Stimulated activated CD4-positive, alpha-beta T cell treated with anti-CD3 and anti-CD28 coated beads, Interleukin-12 subunit alpha, Interleukin-12 subunit beta, amount 100 ng/mL, for 4 hours (primary cell): ENCODE results near the gene PKIG.
"Not testable (repeated sequence)": the region's sequence is repeated elsewhere in the genome, so short reads cannot be mapped to it uniquely, and the experiment has no call there.

Experiments used
- DNase-seq: peaks from one replicate; pipeline ENCODE4 v3.0.0-alpha.2; 2020

Gene PKIG

DNA sequence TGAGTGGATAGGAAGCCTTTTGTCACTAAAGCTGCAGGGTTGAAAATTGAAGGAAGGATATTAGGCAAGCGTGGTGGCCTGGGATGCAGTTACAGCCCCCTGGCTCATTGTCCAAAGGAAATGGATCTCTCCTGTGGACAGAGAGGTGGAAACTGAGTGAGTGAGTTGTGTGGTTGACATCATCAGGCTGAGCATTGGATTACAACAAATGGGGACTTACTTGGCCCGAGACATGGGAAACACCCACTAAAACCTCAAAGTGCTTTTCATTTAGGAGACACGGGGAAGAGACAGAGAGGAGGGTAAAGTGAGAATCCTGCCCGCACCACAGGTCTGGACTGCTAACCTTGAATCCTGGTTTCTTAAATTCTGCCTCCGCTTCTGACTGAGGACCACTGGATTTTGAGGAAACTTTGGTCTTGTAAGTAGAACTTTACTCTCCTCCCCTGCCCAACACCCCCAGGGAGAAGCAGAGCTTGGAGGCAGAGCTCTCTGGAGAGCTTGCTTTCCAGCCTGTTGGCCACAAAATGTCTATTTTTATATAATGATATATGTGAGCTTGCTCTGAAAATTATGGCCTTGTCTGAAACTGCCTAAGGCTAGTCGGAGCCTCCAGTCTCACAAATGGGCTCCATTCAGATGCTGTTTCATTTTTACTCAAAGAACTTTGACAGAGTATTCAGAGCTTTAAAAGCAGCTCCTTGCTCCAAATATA lies at the start of gene PKIG:
Gene PKIG, plus strand, starts transcription at position 269 of the 715 bp plus-strand sequence. CDS start 31,978 bp downstream, outside the sequence.
- no peak for DNase-seq

DNA sequence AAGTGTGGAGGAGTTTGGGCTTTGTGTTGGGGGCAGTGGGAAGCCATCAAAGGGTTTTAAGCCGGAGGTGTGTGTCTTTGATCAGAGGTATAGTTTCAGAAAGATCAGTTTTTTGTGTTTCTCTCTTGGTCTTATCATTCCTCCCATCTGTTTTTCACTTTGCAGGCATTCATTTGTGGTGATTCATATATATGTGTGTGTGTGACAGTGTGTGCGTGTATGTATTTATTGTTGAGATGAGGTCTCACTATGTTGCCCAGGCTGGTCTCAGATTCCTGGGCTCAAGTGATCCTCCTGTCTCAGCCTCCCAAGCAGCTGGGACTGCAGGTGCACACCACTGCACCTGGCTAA lies 49.4 kb upstream of the PKIG start:
- DNase-seq: no peak

DNA sequence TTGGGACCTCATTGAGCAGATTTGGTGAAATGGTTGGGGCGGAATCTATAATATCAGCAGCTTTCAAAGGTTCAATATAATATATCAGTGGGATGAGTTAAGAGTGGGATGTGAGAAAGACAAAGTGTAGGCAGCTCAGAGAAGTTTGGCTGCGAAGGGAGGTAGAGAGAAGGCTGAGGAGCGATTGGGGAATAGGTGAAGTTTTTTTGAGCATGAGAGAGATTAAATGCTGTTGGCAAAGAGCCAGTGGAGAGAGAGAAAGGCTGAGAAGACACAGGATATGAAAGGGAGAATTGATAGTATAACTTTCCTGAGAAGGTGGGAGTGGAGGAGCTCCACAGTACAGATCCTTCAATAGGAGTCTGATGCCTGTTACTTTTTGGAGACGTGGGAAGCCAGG lies 48.5 kb upstream of the PKIG start:
- no peak for DNase-seq

DNA sequence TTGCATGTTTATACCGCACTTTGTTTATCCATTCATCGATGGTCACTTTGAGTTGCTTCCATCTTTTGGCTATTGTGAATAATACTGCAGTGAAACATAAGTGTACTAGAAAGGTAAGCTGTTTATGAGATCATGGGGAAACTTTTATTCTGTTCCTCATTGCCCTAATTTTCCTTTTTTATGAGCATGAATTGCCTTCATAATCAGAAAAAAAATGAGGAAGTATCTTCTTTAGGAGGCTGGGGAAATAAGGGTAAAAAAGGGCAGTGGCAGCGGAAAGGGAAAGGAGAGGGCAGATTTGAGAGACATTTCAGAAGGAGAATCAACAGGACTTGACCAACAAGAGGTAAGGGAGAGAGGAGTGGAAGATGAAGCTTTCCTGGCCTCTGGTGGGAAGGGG lies 46.2 kb upstream of the PKIG start:
- no peak for DNase-seq

DNA sequence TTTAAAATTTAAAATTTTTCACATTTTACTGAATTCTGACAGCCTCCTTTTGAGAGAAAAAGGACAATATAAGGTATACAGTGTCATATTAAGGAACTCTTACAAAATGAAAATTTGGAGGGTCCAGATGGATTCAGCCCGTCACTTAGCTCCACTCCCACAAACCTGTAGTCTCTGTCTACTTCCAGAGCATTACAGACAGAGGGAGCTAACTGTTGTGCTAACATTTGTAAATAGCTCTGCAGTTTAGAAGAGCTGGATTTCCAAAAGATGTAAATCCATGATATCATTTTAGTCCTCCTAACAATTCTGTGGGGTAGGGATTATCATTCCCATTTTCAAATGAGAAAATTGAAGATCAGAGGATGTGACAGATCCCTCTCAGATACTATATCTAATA lies 44.4 kb upstream of the PKIG start:
- no peak for DNase-seq

DNA sequence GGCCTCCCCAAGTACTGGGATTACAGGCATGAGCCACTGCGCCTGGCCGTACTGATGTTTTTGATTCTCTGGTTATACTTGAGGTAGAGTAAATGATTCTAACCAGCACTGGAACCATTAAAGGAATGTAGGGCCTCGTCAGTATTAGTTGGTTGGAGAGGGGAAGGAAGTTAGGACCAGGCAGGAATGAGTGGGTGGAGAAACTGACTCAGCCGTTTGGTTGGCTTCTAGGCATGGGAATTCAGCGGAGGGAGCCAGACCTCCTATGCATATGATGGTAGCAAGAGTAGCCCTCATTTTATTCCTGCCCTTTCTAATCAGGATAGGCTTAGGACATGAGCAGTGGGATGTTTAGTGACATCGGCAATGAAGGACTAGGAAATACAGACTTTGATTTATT lies 41.5 kb upstream of the PKIG start:
- DNase-seq: no peak

DNA sequence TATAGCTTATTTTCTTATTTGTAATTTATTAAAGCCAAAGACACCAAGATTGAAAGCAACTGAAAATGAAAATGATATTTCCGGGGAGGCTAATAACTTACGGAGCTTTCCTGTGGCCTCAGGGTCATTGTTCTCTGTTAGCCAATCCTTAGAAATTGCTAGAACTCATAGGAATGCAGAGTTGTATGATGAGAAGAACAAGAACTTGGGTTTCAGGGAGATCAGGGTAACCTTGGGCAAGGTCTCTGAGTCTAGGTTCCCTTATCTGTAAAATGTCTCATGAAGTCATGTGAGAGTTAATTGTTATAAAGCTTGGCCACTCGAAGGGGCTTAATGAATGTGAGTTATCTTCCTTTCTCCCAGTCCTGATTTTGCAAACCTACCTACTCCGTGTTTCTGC lies 40.4 kb upstream of the PKIG start:
- DNase-seq: no peak

DNA sequence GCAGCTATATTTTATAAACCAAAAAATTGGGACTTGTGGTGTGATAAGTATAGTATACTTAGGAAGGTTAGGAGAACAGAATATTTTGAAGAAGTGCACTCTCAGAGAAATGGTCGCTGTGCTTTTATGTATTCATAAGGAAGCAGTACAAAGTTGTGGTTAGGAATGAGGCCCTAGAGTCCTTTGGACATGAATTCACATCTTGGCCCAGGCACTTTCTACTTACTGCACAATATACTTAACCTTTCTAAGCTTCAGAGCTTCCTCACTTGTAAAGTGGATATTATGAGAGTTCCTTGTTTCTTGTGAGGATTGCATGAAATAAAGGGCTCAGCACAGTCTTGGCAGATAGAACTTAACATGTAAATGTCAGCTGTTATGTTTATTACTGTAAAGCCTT lies 39.5 kb upstream of the PKIG start:
- DNase-seq: no peak

DNA sequence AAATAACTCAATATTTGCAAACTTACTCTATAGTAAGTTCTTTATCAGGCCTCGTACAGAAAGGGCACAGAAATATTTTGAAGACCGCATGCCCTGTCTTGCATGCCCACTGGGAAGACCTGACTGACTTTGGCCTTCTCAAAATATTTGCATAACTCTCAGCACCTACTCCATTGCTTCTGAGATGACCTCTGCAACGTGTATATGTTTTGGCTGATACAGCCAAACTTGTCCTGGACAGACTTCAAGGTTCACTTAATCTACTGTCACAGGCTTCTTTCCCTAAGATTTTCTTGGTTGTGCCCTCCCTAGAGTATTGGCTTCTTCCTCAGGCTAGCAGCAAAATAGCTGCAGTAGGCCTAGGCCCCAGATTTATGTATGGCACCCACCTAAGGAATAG lies 39.0 kb upstream of the PKIG start:
- DNase-seq: no peak

DNA sequence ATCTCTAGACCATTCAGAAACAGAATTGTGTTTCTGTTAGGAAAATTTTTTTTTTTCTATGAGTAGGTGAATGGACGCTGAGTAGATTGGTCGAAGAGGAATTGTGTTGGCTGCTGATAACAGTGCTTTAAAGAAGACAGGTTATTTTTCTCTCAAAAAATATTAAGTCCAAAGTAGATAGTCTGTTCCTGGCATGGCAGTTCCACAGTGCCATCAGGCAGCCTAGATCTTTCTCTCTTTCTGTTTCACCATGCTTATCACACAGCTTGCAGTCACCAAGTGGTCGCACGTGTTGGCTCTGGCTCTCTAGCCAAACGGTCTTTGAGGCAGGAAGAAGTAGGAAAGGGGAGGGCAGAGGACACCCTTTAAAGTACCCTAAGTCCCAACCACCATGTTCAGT lies 38.1 kb upstream of the PKIG start:
- DNase-seq: no peak

DNA sequence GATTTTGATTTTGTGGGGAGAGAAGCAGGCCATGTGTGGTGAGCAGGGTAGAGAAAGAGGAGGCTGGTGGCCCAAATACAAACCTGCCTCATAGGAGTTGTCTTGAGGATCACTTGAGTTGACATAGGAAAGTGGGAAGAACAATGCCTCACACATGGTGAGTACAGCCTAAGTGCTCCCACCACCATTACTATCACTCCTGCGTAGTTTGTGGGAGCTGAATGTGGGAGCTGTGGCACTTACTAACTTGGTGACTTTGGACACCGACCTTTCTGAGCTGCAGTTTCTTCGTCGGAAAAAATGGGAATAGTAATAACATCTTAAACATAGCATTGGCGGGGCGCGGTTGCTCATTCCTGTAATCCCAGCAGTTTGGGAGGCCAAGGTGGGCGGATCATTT lies 35.0 kb upstream of the PKIG start:
- DNase-seq: no peak

DNA sequence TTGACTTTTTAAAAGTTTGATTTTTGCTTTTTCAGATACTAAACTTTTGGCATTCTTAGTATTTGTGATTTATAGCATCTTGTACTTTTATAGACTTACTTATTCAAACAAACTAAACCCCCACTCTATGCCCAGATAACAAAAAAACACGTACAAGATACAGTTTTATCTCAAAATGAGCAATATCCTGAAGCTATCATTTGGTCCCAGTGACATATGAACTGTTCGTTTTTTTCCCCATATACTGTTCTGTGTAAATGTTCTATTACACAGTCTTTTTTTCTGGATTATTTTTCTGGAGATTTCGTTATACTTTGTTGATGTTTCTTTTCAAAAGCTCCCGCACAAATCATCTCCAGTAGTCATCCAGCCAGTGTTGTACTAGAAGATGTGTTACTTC lies 33.3 kb upstream of the PKIG start:
- no peak for DNase-seq

DNA sequence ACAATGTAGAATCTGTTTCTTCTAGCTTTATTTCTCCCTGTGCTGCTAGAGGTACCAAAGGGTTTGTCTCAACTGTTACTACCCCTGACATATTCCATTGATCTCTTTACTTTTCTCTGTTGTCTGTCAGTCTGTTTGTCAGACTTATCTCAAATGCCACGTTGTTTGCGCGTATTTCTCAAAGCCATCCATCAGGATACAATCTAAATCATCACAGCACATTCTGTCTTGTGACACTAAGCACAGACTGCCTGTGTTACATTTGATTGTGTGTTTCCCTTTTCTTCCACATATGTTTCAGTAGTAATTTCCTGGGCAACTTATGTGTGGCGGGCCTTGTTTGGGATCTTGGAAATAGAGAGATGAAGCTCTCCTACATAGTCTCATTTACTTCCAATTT lies 30.3 kb upstream of the PKIG start:
- no peak for DNase-seq

DNA sequence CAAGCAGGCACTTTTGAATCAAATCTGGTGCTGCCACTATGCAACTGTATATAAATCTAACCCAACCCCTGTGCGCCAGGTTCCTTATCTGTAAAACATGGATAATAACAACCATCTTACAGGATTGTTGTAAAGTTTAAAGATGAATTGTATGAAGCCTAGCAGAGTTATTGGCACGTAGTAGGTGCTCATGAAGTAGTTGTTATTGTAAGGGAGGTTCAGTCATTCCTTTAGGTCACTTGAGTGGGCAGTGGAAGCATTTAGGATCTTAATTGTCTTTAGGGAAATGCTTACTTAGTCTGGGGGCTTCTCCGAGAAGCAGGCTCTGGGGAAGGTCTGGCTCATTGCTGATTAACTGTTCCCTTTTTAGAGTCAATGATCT lies 29.8 kb upstream of the PKIG start:
- DNase-seq: no peak

DNA sequence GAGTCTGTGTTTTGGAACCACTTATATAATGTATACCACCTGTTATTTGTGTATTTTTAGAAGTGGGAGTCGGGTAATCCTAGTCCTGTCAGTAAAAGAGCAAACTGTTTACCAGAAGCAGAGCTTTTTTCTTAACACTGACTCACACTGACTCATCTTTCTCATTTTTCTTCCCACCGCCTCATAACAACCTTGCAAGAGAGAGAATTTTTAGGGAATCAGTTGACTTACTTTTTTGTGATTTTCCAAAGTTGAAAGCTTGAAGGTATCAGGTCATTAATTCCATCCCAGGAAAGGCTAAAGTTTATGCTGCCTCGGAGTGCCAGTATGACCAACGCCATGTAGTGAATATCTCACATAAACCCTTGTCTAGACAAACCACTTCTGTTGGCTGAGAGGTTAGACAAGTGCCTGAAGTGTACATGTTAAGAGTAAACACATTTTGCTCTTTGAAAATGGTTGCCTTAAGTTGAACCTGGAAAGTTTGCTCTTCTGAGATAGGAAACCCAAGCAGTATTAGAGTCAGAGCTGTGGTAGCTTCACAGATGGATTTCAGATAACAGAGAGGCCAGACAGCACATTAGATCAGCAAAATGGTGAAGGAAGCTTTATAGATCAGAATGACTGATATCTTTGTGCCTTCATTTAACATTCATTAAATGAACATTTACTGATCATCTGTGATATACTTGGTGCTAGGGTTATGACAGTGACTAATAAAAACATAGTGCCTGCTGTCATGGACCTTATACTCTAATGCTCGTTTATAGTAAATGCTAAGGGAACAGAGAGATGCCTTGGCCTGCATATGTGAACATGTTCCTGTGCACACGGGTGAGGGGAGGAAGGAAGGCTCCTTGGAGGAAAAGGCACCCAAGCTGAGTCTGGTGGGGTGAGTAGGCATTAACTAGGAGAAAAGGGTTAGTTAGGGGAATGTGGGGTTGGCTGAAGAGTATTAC lies 29.1 kb upstream of the PKIG start:
- no peak for DNase-seq

DNA sequence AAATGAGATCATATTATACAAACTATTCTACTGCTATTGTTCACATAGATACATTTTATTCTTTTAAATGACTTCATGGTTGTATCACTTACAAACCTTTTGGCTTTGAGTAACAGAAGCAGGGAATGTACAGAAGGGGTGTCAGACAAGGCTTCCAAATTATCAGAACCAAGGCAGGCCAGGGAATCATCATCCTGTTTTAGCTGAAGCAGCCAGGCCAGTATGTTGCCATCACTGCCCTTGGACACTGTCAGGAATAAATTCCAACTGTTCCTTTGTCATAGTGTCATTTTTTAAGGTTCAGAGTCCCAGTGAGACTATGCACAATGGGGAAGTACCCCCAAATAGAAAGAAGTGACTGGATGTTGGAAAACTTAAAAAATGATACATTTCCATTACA lies 23.1 kb upstream of the PKIG start:
- DNase-seq: no peak

DNA sequence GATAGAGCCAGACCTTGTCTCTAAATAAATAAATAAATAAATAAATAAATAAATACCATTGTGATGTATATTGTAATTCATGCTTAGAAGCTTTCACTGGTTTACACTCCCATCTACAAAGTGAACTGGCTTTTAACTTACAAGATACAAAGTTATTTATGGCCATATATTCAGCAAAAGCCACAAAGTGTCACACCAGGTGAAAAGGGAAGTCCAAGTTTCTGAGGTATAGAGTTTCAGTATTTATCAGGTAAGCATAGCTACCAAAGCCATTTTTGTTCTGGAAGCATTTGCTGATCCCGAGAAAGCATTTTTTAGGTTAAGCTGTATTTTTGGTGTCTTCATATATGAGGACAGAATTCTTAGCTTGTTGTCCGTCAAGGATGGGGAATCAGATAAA lies 22.1 kb upstream of the PKIG start:
- DNase-seq: no peak

DNA sequence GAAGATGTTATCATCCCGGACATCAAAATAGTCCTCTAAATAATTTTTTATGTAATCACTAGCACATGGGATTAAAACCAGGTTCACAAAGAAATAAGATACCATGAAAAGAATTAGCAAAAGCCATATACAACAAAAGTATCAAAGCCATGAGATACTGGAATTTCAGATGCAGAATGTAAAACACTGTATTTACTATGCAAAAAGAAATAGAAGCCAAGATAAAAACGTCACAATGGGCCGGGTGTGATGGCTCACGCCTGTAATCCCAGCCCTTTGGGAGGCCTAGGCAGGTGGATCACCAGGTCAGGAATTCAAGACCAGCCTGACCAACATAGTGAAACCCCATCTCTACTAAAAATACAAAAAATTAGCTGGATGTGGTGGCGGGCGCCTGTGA lies 21.6 kb upstream of the PKIG start:
- DNase-seq: not testable (repeated sequence)

DNA sequence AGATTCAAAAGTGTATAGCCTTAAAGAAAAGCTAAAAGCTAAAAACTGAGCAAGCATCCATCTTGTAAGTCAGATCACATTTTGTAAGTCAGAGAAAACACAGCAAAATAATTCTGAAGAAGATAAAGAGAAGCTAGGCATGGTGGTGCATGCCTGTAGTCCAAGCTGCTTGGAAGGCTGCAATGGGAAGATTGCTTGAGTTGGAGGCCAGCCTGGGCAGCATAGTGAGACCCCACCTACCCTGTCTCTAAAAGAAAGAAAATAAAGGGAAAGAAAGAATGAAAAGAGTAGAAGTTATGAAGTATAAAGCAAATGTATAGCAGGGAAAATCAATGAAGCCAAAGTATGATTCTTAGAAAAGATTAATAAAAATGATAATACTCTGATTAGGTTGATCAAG lies 20.5 kb upstream of the PKIG start:
- DNase-seq: no peak

DNA sequence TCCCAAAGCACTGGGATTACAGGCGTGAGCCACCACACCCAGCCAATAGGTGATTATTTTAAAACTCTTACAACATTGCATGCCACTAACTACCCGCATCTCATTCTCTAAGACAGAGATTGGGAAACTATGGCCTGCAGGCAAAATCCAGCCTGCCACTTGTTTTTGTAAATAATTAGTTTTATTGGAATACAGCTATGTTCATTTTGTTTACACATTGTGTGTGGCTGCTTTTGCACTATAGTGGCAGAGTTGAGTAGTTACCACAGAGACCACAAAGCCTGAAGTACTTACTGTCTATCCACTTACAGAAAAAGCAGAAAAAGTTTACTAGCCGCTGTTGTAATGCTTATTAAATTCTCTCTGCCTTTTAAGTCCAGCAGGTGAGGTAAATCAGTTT lies 16.4 kb upstream of the PKIG start:
- DNase-seq: no peak

DNA sequence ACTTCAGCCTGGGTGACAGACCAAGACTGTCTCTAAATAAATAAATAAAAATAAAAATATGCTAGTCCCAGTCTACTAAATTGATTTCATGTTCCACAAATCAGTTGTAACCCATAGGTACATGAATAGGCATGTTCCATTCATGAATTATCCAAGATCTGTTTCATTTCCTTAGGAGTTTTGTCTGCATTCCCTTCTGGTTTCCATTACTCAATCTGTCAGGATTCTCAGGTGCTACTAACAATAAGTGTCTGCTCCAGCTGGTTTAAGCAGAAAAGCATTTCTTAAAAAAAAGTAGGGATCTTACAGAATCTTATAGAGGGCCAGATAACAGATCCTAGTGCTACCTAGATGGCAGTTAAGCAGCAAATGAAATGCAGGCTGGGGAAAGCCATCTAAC lies 15.6 kb upstream of the PKIG start:
- no peak for DNase-seq

DNA sequence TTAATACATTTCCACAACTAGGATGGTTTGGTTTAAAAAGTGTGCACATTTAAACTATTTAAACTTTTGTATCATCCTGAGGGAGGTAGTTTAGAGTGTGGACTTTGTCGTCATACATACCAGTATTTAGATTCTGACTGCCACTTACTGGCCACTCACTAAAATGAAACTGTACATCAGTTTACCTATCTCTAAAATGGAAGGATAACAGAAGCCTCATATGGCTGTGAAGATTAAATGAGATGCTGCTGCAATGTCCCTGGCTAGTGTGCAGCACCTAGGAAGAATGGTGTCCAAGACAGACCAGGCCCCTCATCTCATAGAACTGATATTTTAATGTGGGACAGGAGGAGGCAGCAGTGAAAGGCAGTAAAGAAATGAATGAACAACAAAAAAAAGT lies 12.0 kb upstream of the PKIG start:
- no peak for DNase-seq

DNA sequence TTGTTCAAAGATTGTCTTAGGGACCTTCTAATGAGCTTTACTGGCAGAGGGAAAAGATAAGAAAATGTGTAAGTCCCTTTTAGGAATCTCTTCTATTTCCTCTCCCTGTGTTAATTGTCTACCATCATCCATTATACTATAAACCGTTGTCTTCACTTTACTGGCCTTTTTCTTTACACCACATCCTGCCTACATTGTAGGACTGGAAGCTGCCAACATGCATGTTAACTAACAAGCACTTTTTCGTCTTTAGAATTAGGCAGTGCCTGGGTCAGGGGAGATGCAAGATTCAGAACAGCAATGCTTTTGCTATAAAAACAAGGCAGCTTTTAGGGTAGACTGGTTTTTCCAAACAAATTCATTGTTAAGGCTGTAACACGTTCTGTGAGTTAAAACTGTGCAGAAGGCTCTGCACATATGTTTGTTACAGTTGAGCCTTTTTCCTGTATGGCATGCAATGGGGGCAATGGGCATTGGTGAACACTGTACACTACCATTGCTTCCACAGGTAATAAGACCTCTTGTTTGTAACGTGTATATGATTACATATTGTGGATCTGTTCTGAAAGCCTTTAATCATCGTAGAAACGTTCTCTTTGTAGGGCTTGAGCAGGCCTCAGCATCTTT lies 10.9 kb upstream of the PKIG start:
- no peak for DNase-seq
